A673 (cell line): ENCODE data around the gene ZFR.

Experiments used
- CTCF ChIP-seq: fragments of 300-800, 200-600 bp; sonication (generic); conservative IDR thresholded peaks from 2 replicates; pipeline ENCODE4 v1.5.1; 2017; ENCODE audit warnings: low read depth, mild to moderate bottlenecking, antibody characterized with exemption, low read length, moderate library complexity, mixed read lengths
- EZH2 ChIP-seq: fragments of 200-600 bp; sonication (generic); IDR thresholded peaks from 2 replicates; pipeline ENCODE4 v1.6.1; 2017; ENCODE audit warnings: borderline replicate concordance, low read depth, mild to moderate bottlenecking, mixed read lengths, antibody characterized with exemption, low read length; ENCODE audit not compliant: poor library complexity, severe bottlenecking

GRCh38 chr5:32453916-32454315 is 9.4 kb upstream of the ZFR start:
- no peak for TF ChIP-seq CTCF
- TF ChIP-seq EZH2, result no peak
